NB4 (cell line): ENCODE results near the gene RPL27A.

Experiments
- POLR2A ChIP-seq: IDR thresholded peaks from 2 replicates; pipeline ENCODE4 v1.6.1; 2011; ENCODE audit warnings: mild to moderate bottlenecking; ENCODE audit not compliant: insufficient read length; ENCODE audit errors: extremely low read depth
- TF ChIP-seq, protein P1 (sequence below): IDR thresholded peaks from 2 replicates; pipeline ENCODE4 v1.6.1; 2011; ENCODE audit warnings: low read depth, low read length
- TF ChIP-seq, protein P2 (sequence below): IDR thresholded peaks from one replicate; pipeline ENCODE4 v1.5.1; 2012; ENCODE audit warnings: low read depth, low read length

DNA sequence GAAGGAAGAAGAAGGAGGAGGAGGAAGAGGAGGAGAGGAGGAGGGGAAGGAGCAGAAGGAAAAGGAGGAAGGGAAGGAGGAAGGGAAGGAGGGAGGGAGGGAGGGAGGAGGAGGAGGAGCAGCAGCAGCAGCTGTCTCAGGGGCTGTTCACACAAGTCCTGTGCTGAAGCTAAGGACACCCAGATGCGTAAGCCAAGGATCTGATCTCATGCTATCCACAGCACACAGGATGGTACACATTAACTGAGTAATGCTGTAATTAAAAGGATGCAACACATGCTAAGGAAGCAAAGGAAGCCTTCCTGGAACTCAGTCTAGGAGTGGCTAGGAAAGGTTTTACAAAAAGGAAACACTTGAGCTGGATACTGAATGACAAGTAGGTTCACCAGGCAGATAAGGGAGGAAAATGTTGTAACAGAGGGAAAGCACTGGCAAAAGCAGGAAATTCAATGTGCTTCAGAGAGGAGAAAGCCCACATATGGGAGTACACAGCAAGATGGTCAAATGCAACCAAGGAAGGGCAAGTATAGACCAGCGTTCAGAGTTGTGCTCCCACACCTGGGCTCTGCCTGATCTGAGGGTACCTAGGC is 32.1 kb upstream of the RPL27A start:
- TF ChIP-seq, protein P1, sequence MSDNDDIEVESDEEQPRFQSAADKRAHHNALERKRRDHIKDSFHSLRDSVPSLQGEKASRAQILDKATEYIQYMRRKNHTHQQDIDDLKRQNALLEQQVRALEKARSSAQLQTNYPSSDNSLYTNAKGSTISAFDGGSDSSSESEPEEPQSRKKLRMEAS, result no peak
- TF ChIP-seq, protein P2, sequence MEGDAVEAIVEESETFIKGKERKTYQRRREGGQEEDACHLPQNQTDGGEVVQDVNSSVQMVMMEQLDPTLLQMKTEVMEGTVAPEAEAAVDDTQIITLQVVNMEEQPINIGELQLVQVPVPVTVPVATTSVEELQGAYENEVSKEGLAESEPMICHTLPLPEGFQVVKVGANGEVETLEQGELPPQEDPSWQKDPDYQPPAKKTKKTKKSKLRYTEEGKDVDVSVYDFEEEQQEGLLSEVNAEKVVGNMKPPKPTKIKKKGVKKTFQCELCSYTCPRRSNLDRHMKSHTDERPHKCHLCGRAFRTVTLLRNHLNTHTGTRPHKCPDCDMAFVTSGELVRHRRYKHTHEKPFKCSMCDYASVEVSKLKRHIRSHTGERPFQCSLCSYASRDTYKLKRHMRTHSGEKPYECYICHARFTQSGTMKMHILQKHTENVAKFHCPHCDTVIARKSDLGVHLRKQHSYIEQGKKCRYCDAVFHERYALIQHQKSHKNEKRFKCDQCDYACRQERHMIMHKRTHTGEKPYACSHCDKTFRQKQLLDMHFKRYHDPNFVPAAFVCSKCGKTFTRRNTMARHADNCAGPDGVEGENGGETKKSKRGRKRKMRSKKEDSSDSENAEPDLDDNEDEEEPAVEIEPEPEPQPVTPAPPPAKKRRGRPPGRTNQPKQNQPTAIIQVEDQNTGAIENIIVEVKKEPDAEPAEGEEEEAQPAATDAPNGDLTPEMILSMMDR, result no peak
- TF ChIP-seq POLR2A, result no peak
